Activated T-cell treated with anti-CD3 and anti-CD28 coated beads, Interleukin-2, amount 50 U/mL, for 24 hours (primary cell): Measurements from ENCODE around the gene OR4D2.

Experiments used
- DNase-seq: peaks from one replicate; pipeline ENCODE4 v3.0.0-alpha.2; 2020
- H3K27ac Mint-ChIP-seq: 2 replicates; pipeline ENCODE4 v1.8.0; 2020; ENCODE audit warnings: mild to moderate bottlenecking, mixed read lengths
- H3K27me3 Mint-ChIP-seq: 2 replicates; pipeline ENCODE4 v1.8.0; 2020; ENCODE audit warnings: mixed read lengths
- H3K36me3 Mint-ChIP-seq: 2 replicates; pipeline ENCODE4 v1.8.0; 2020; ENCODE audit warnings: low read depth, mixed read lengths
- H3K4me1 Mint-ChIP-seq: 2 replicates; pipeline ENCODE4 v1.8.0; 2020; ENCODE audit warnings: low read depth, mixed read lengths
- H3K4me3 Mint-ChIP-seq: 2 replicates; pipeline ENCODE4 v1.8.0; 2020; ENCODE audit warnings: mild to moderate bottlenecking, moderate library complexity, mixed read lengths
- H3K9me3 Mint-ChIP-seq: 2 replicates; pipeline ENCODE4 v1.8.0; 2020; ENCODE audit warnings: mixed read lengths

Gene OR4D2

DNA sequence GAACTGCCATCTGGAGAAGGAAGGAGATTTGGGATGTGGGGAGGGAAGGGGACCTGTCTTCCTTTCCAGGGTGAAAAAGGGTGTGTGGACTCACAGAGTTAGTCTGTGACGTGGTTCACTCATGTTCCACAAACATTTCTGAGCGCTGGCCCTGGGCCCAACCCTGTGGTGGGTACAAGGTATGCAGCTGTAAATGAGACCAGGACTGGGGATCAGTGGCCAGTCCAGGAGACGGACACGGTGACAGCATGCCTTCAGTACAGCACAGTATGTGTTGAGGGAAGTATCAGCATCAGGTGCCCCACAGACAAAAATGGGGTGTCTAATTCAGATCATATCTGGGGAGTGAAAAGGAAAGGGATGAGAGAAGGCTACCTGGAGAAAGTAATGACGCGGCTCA lies 20.3 kb downstream of the OR4D2 start:
- no peak overlapping the region for H3K27ac Mint-ChIP-seq
- H3K4me1 Mint-ChIP-seq = no peaks in the 10 kb centered on the region
- no peaks in the 10 kb centered on the region for H3K36me3 Mint-ChIP-seq
- peaks cover 5% of the 10 kb centered on the region for H3K27me3 Mint-ChIP-seq
- H3K9me3 Mint-ChIP-seq = no peaks in the 10 kb centered on the region
- DNase-seq = no peak
- no peak overlapping the region for H3K4me3 Mint-ChIP-seq

DNA sequence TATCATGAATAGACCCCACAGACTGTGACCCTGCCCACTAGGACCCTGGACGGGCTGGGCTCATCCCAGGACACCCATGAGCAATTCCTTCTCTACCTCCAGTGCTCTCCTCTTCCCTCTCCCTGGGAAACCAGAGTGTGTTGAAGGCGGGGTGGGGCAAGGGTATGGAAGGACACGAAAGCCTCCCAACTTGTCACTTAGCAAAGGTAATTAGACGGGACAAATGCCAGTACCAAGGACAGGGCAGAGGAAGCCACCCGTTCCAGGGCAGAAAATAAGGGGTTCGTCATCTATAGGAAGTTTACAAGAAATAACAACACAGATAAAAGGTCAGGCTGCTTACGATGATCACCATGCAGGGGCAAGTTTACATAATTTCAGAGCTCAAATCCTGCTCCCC lies 20.9 kb downstream of the OR4D2 start:
- Mint-ChIP-seq H3K4me3 (no peak overlapping the region), H3K27ac (no peak overlapping the region), H3K36me3 (no peaks in the 10 kb centered on the region), H3K9me3 (no peaks in the 10 kb centered on the region), H3K4me1 (no peaks in the 10 kb centered on the region), H3K27me3 (peaks cover 5% of the 10 kb centered on the region)
- no peak for DNase-seq

DNA sequence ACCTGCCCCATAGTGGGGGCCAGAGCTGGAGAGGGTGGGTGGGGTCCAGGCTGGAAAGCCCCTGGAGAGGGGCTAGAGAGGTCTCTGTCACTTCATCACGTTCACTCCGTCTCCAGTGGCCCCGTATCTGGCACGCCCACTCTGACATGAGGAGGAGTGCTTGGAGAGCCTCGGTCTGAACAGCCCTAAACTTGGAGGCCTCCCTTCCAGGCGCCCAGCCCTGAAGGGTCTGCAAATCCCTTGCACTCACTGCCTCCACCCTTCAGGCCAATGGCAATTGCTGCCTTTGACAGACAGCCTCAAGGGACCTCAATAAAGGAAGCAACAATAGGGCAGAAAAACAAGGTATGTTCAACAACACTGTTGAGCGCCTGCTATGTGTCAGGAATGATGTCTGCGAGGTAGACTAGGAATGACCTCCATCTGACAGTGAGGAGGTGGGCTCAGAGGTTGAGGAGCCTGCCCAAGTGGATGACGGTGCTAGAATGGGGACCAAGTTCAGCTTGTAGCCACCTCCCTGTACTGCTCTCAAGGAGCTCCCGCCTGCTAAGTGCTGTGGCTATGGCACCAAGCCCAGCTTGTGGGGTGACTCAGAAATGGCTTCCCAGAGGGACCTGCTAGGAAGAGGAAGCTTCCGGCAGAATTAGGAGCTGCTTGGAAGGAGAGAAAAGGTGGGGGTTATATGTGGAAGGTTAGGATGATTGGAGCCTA lies 22.8 kb downstream of the OR4D2 start:
- H3K27ac Mint-ChIP-seq = no peak overlapping the region
- no peak overlapping the region for H3K4me3 Mint-ChIP-seq
- no peaks in the 10 kb centered on the region for H3K36me3 Mint-ChIP-seq
- DNase-seq = no peak
- no peaks in the 10 kb centered on the region for H3K4me1 Mint-ChIP-seq
- H3K27me3 Mint-ChIP-seq = peaks cover 5% of the 10 kb centered on the region
- no peaks in the 10 kb centered on the region for H3K9me3 Mint-ChIP-seq

DNA sequence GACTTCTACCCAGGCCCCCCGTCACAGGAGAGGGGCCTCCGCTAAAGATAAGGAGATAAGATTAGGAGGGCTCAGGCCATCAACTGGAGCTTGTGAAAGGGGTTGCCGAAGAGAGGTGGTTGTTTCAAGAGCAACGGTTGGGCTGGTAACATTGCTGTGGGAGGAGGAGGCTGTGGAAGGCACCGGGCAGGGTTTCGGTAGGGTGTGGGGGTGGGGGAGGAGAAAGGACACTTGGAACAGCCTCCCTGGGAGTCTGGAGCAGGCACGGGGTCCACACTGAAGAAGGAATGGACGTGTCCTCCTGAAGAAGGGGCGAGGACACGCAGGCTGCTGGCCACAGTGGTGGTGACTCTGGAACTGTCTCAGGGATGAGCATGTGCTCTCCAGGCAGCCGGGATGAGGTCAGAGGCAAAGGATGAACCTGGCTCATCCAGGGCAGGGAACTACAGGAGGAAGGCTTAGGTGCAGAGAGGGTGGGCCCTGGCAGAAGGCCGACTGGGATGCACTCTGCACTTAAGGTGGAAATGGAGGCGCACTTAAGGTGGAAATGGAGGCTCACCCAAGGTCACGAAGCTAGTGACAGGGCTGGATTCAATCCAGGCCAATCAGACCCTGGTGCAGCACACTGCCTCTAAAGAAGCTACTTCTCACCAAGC lies 24.6 kb downstream of the OR4D2 start:
- no peak overlapping the region for H3K4me3 Mint-ChIP-seq
- H3K9me3 Mint-ChIP-seq = no peaks in the 10 kb centered on the region
- no peak for DNase-seq
- H3K4me1 Mint-ChIP-seq = no peaks in the 10 kb centered on the region
- no peak overlapping the region for H3K27ac Mint-ChIP-seq
- peaks cover 5% of the 10 kb centered on the region for H3K27me3 Mint-ChIP-seq
- H3K36me3 Mint-ChIP-seq = no peaks in the 10 kb centered on the region

DNA sequence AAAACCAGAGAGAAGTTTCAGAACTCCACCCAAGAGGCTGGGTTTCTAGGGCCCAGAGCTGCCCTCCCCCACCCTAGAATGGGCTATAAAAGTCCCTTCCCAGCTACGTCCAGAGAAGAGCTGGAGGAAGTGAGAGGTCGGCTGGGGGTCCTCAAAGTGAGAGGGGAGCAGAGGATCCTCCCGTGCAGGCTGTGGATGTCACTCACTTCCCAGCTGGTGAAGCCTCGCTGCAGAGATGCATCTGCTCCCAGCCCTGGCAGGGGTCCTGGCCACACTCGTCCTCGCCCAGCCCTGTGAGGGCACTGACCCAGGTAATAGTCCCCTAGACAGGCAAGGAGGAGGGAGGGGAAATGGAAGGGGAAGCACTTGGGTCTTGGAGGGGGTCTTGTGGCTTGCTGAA lies 25.8 kb downstream of the OR4D2 start, which contains the start of gene EPX:
Gene EPX, plus strand, starts transcription at position 115 of the 400 bp plus-strand sequence. Its CDS starts 121 bp downstream, at position 236.
- Mint-ChIP-seq H3K27ac (no peak within 1 kb of the TSS), H3K27me3 (peaks cover 5% of the 10 kb centered on the region)

DNA sequence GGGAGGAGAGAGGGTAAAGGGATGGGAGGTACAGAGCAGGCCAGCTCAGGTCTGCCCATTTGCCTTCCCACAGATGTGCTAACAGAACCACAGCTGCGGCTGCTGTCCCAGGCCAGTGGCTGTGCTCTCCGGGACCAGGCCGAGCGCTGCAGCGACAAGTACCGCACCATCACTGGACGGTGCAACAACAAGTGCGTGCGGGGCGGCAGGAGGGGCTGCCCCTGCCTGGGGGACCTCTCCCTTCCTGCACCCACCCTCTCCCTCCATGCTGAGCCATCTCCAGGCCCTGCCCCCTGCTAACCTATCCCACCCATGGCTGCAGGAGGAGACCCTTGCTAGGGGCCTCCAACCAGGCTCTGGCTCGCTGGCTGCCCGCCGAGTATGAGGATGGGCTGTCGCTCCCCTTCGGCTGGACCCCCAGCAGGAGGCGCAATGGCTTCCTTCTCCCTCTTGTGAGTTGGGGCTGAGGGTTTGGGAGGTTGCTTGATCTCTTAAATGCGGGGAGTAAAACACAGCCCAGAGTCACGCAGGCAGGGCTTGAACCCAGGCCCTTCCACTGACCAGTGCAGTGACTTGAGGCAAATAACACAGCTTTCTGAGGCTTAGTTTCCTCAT lies 27.0 kb downstream of the OR4D2 start:
- Mint-ChIP-seq H3K27ac (no peak overlapping the region), H3K4me3 (no peak overlapping the region), H3K36me3 (no peaks in the 10 kb centered on the region), H3K9me3 (no peaks in the 10 kb centered on the region), H3K4me1 (peaks cover 1% of the 10 kb centered on the region), H3K27me3 (peaks cover 11% of the 10 kb centered on the region)
- DNase-seq = no peak

More for the DNA sequence above, 25.8 kb downstream of the OR4D2 start, which contains the start of gene EPX:
- DNase-seq = no peak
- Mint-ChIP-seq H3K4me3 (no peak within 1 kb of the TSS), H3K36me3 (no peaks in the 10 kb centered on the region), H3K4me1 (no peaks in the 10 kb centered on the region), H3K9me3 (no peaks in the 10 kb centered on the region)

DNA sequence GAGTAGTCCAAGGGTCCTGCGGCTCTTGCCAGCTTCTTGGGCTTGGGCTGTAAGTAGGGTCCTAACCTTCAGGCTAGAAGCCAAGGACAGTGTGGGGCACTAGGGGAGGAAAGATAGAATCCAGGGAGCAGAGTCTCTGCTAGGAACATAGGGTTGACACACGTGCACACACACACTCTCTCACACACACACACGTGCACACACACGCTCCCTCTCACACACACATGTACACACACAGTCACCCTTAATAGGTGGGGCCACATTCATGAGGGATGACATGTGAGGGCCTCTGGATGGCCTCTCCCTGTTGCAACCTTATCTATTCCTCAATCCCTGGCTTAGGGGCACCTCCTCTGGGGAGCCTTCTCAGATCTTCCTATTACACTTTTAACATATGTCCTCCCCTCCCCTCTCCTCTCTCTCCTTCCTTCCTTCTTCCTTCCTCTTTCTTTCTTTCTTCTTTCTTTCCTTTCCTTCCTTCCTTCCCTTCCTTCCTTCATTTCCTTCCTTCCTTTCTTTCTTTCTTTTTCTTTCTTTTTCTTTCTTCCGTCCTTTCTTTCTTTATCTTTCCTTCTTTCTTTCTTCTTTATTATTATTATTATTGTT lies 28.8 kb downstream of the OR4D2 start:
- Mint-ChIP-seq H3K27me3 (peaks cover 6% of the 10 kb centered on the region), H3K4me3 (no peak overlapping the region), H3K27ac (no peak overlapping the region), H3K4me1 (peaks cover 1% of the 10 kb centered on the region), H3K9me3 (no peaks in the 10 kb centered on the region), H3K36me3 (no peaks in the 10 kb centered on the region)
- DNase-seq = no peak

DNA sequence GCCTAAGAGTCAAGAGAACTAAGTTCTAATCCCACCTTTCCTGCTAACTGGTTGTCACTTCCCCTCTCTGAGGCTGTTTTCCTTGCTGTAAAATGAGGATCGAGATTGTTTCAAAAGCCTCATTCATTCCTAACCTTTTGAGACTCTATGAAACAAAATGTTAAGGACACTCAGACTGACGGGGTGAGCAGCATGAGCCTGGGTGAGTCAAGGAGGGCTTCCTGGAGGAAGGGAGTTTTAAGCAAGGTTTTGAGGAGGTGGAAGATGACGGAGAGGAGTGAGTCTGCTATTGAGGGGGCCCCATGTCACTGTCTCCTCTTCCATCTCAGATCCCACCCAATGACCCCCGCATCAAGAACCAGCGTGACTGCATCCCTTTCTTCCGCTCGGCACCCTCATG lies 29.8 kb downstream of the OR4D2 start:
- Mint-ChIP-seq H3K9me3 (no peaks in the 10 kb centered on the region), H3K36me3 (no peaks in the 10 kb centered on the region), H3K27me3 (peaks cover 6% of the 10 kb centered on the region), H3K4me1 (peaks cover 1% of the 10 kb centered on the region), H3K4me3 (no peak overlapping the region), H3K27ac (no peak overlapping the region)
- DNase-seq = no peak

DNA sequence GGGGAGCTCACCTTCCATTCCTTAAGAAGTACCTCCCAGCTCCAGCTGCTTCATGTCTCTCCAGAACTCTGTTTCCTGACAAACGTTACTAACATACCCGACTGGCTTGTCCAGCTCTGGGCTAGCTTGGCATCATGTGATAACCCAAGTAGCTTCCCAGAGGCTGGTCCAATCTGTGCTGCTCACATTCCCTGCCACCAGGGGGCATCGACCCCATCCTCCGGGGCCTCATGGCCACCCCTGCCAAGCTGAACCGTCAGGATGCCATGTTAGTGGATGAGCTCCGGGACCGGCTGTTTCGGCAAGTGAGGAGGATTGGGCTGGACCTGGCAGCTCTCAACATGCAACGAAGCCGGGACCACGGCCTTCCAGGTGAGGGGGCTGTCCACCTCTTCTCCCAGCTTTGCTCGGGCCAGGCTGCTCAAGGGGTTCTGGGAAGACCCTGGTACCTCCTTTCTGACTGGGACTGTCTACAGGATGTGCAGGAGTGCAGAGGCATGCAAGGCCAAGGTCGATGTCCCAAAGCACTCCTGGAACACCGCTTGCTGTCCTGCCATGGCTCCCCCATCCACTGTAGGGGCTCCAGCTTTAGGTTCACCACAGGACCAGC lies 33.3 kb downstream of the OR4D2 start:
- Mint-ChIP-seq H3K27ac (no peak overlapping the region), H3K27me3 (peaks cover 6% of the 10 kb centered on the region), H3K4me3 (no peak overlapping the region), H3K4me1 (peaks cover 1% of the 10 kb centered on the region), H3K9me3 (no peaks in the 10 kb centered on the region), H3K36me3 (peaks cover under 1% of the 10 kb centered on the region)
- DNase-seq = peak; percentile 74

DNA sequence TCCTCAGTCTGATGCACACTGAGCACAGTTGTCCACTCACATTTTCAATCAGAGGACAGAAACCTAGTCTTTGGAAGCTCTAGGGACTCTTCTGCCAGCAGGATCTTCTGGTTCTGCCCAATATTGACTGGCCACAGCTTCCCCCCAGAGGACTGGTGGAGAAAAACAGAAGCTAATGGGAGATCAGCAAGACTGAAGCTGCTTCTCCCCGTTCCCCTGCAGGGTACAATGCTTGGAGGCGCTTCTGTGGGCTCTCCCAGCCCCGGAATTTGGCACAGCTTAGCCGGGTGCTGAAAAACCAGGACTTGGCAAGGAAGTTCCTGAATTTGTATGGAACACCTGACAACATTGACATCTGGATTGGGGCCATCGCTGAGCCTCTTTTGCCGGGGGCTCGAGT lies 36.1 kb downstream of the OR4D2 start:
- Mint-ChIP-seq H3K4me1 (peaks cover 1% of the 10 kb centered on the region), H3K27ac (no peak overlapping the region), H3K9me3 (no peaks in the 10 kb centered on the region), H3K27me3 (peaks cover 6% of the 10 kb centered on the region), H3K36me3 (peaks cover 15% of the 10 kb centered on the region), H3K4me3 (no peak overlapping the region)
- DNase-seq = no peak

DNA sequence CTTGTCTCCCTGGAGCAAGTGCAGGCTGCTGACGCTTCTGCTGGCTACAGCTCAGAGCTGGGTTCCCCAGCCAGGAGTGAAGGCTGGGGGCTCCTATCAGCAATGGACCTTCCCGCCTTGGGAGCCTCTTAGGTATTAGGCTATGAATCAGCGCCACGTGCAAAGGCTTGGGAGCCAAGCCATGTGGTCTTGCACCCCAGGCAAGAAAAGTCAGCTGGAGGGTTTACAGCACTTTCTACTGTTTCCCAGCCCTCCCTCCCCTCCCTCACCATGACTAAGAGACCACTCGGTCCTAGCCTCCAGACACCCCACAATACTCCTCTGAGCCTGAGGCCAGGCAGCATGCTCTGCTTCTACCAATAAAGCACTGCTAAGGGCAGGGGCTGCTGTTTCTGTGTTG lies 38.0 kb downstream of the OR4D2 start:
- H3K9me3 Mint-ChIP-seq = no peaks in the 10 kb centered on the region
- no peak overlapping the region for H3K27ac Mint-ChIP-seq
- no peaks in the 10 kb centered on the region for H3K4me1 Mint-ChIP-seq
- H3K4me3 Mint-ChIP-seq = no peak overlapping the region
- no peaks in the 10 kb centered on the region for H3K27me3 Mint-ChIP-seq
- no peak for DNase-seq
- peaks cover 32% of the 10 kb centered on the region for H3K36me3 Mint-ChIP-seq

DNA sequence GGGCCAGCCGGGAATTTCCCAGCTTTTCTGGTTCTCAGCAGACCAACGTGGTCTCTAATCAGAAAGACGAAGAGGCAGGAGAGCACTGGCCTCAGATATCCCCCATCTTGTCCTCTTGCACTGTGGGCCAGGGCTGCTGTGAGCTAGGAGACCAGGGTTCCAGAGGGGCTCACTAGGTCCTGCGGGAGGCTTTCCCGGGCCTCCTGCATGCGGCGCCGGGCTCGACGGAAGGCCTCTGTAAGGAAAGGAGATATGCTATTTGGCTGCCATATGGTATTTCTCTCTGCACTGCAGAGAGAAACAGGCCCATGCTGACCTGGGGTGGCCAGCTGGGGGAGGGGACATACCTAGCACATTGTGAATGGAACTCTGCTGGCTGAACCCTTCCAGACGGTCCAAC lies 39.2 kb downstream of the OR4D2 start:
- DNase-seq = no peak
- no peaks in the 10 kb centered on the region for H3K9me3 Mint-ChIP-seq
- H3K4me1 Mint-ChIP-seq = no peaks in the 10 kb centered on the region
- H3K27me3 Mint-ChIP-seq = no peaks in the 10 kb centered on the region
- peaks cover 43% of the 10 kb centered on the region for H3K36me3 Mint-ChIP-seq
- H3K27ac Mint-ChIP-seq = no peak overlapping the region
- H3K4me3 Mint-ChIP-seq = no peak overlapping the region

DNA sequence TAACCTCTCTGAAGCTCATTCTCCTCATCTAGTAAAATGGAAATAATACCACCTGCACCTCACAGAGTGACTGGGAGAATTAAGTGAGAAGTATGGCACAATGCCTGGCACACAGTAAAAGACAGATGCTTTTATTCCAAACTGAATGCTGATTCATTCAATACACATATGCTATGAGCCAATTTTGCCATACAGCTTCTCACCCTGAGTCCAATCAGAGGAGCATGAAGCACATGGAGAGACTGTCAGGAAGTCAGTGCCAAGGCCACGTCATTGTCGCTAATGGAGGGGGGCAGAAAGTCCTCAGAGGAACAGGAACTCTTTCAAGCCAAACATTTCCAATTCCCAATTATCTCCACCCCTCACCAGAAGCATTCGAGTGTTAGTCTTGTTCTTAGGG lies 40.7 kb downstream of the OR4D2 start:
- H3K27ac Mint-ChIP-seq = no peak overlapping the region
- peaks cover 54% of the 10 kb centered on the region for H3K36me3 Mint-ChIP-seq
- no peaks in the 10 kb centered on the region for H3K9me3 Mint-ChIP-seq
- DNase-seq = no peak
- H3K27me3 Mint-ChIP-seq = no peaks in the 10 kb centered on the region
- H3K4me3 Mint-ChIP-seq = no peak overlapping the region
- no peaks in the 10 kb centered on the region for H3K4me1 Mint-ChIP-seq

DNA sequence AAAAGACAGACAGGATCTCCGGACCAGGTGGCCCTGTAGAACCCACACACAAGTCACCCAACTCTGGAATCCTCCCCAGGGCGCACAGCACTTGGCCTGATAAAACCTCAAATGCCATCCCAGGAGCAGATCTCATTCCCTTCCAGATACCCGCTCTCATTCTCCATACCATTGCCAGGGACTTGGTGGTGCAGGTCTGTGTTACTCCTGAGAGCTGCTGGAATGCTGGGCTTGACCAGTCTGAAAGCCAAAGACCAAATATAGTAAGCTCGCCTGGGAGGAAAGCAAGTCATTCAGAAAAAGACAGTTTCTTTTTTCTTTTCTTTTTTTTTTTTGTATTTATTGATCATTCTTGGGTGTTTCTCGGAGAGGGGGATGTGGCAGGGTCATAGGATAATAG lies 41.6 kb downstream of the OR4D2 start:
- Mint-ChIP-seq H3K27me3 (no peaks in the 10 kb centered on the region), H3K9me3 (no peaks in the 10 kb centered on the region), H3K4me1 (no peaks in the 10 kb centered on the region), H3K27ac (no peak overlapping the region), H3K36me3 (peaks cover 62% of the 10 kb centered on the region), H3K4me3 (no peak overlapping the region)
- DNase-seq = no peak
